MG63 (cell line): ENCODE measurements around the gene AFF3. TPM values are rescaled to one million over a fixed set of nuclear protein-coding genes. Genes with fewer than 3 reads are reported as not detected.
"Not testable (repeated sequence)": the region's sequence is repeated elsewhere in the genome, so short reads cannot be mapped to it uniquely, and the experiment has no call there.

Experiments
- DNase-seq: peaks from one replicate; pipeline ENCODE4 v3.0.0-alpha.2; 2020
- H3K27me3 ChIP-seq: fragments of 250-450 bp; sonication (Bioruptor Pico); 2 replicates; pipeline ENCODE4 v1.5.1; 2020; ENCODE audit warnings: mild to moderate bottlenecking, moderate library complexity
- H3K36me3 ChIP-seq: fragments of 250-450 bp; sonication (Bioruptor Pico); 2 replicates; pipeline ENCODE4 v1.5.1; 2020; ENCODE audit warnings: mild to moderate bottlenecking, moderate library complexity
- H3K4me3 ChIP-seq: fragments of 250-450 bp; sonication (Bioruptor Pico); 2 replicates; pipeline ENCODE4 v1.5.1; 2020; ENCODE audit warnings: mild to moderate bottlenecking, moderate library complexity
- H3K9me3 ChIP-seq: fragments of 250-450 bp; sonication (Bioruptor Pico); 2 replicates; pipeline ENCODE4 v1.5.1; 2020; ENCODE audit warnings: mild to moderate bottlenecking, moderate library complexity
- total RNA-seq: library from RNA; depleted of rRNA; stranded (reverse); fragments of >200 nt; shearing (Covaris generic); gene quantifications from 2 replicates; pipeline ENCODE4 v1.2.3, GENCODE V29; 2014; ENCODE audit warnings: low replicate concordance

AFF3 gene
- total RNA-seq, 1 experiment from 2014 or later = 6.1 TPM

- no peaks in the 10 kb centered on the region for H3K36me3 ChIP-seq
- H3K4me3 ChIP-seq = no peak overlapping the region
- no peaks in the 10 kb centered on the region for H3K9me3 ChIP-seq
- DNase-seq = peak; percentile 10
- no peaks in the 10 kb centered on the region for H3K27me3 ChIP-seq
Measured at GRCh38 chr2:100126201-100126600, 16.2 kb downstream of the AFF3 start.

- H3K36me3 ChIP-seq = no peaks in the 10 kb centered on the region
- DNase-seq = no peak
- no peaks in the 10 kb centered on the region for H3K9me3 ChIP-seq
- H3K4me3 ChIP-seq = no peak overlapping the region
- no peaks in the 10 kb centered on the region for H3K27me3 ChIP-seq
Measured at GRCh38 chr2:100125626-100126025, 16.8 kb downstream of the AFF3 start.

GRCh38 chr2:100124761-100125160, 17.6 kb downstream of the AFF3 start:
- no peak for DNase-seq
- Histone ChIP-seq H3K9me3 (no peaks in the 10 kb centered on the region), H3K27me3 (no peaks in the 10 kb centered on the region), H3K4me3 (no peak overlapping the region), H3K36me3 (no peaks in the 10 kb centered on the region)

- no peak overlapping the region for H3K4me3 ChIP-seq
- no peaks in the 10 kb centered on the region for H3K36me3 ChIP-seq
- no peaks in the 10 kb centered on the region; the same call in 1 of the 2 replicates for H3K9me3 ChIP-seq
- H3K27me3 ChIP-seq = no peaks in the 10 kb centered on the region
- no peak for DNase-seq
Measured at GRCh38 chr2:100121124-100121718, 21.2 kb downstream of the AFF3 start.

- H3K4me3 ChIP-seq = no peak overlapping the region
- no peaks in the 10 kb centered on the region for H3K36me3 ChIP-seq
- no peaks in the 10 kb centered on the region for H3K27me3 ChIP-seq
- no peak for DNase-seq
- no peaks in the 10 kb centered on the region; the same call in 1 of the 2 replicates for H3K9me3 ChIP-seq
Measured at GRCh38 chr2:100119235-100119634, 23.2 kb downstream of the AFF3 start.

GRCh38 chr2:100113990-100114433, 28.4 kb downstream of the AFF3 start:
- no peaks in the 10 kb centered on the region; the same call in 1 of the 2 replicates for H3K9me3 ChIP-seq
- H3K4me3 ChIP-seq = no peak overlapping the region
- H3K36me3 ChIP-seq = no peaks in the 10 kb centered on the region
- no peak for DNase-seq
- H3K27me3 ChIP-seq = no peaks in the 10 kb centered on the region

GRCh38 chr2:100110614-100111000, 31.8 kb downstream of the AFF3 start:
- no peak overlapping the region for H3K4me3 ChIP-seq

GRCh38 chr2:100109986-100110613, 32.3 kb downstream of the AFF3 start:
- DNase-seq = no peak
- no peaks in the 10 kb centered on the region for H3K36me3 ChIP-seq
- H3K4me3 ChIP-seq = no peak overlapping the region
- no peaks in the 10 kb centered on the region for H3K27me3 ChIP-seq
- no peaks in the 10 kb centered on the region for H3K9me3 ChIP-seq

More at GRCh38 chr2:100110614-100111000, 31.8 kb downstream of the AFF3 start:
- DNase-seq = no peak
- Histone ChIP-seq H3K27me3 (no peaks in the 10 kb centered on the region), H3K9me3 (no peaks in the 10 kb centered on the region), H3K36me3 (no peaks in the 10 kb centered on the region)

- not testable (repeated sequence) for H3K9me3 ChIP-seq, H3K4me3 ChIP-seq, DNase-seq, H3K36me3 ChIP-seq, H3K27me3 ChIP-seq
Measured at GRCh38 chr2:100108648-100109020, 33.8 kb downstream of the AFF3 start.

GRCh38 chr2:100107906-100108647, 34.3 kb downstream of the AFF3 start:
- DNase-seq = no peak
- H3K36me3 ChIP-seq = no peaks in the 10 kb centered on the region
- no peaks in the 10 kb centered on the region for H3K9me3 ChIP-seq
- no peaks in the 10 kb centered on the region for H3K27me3 ChIP-seq
- no peak overlapping the region for H3K4me3 ChIP-seq

GRCh38 chr2:100107440-100107839, 35.0 kb downstream of the AFF3 start:
- Histone ChIP-seq H3K36me3 (no peaks in the 10 kb centered on the region), H3K4me3 (no peak overlapping the region), H3K27me3 (no peaks in the 10 kb centered on the region), H3K9me3 (no peaks in the 10 kb centered on the region)
- DNase-seq = no peak

GRCh38 chr2:100106460-100106859, 35.9 kb downstream of the AFF3 start:
- DNase-seq = no peak
- Histone ChIP-seq H3K36me3 (no peaks in the 10 kb centered on the region), H3K27me3 (no peaks in the 10 kb centered on the region), H3K4me3 (no peak overlapping the region), H3K9me3 (no peaks in the 10 kb centered on the region)

- peak overlapping the region; percentile 52 for H3K4me3 ChIP-seq
- H3K36me3 ChIP-seq = no peaks in the 10 kb centered on the region
- no peaks in the 10 kb centered on the region for H3K9me3 ChIP-seq
- no peak for DNase-seq
- no peaks in the 10 kb centered on the region for H3K27me3 ChIP-seq
Measured at GRCh38 chr2:100105678-100106054, 36.7 kb downstream of the AFF3 start.

- H3K36me3 ChIP-seq = no peaks in the 10 kb centered on the region
- H3K27me3 ChIP-seq = no peaks in the 10 kb centered on the region
- peak; percentile 51 for DNase-seq
- peak overlapping the region; percentile 52 for H3K4me3 ChIP-seq
- H3K9me3 ChIP-seq = no peaks in the 10 kb centered on the region
Measured at GRCh38 chr2:100104718-100105677, 37.4 kb downstream of the AFF3 start.

GRCh38 chr2:100104265-100104664, 38.1 kb downstream of the AFF3 start:
- not testable (repeated sequence) for DNase-seq, H3K36me3 ChIP-seq, H3K27me3 ChIP-seq, H3K9me3 ChIP-seq, H3K4me3 ChIP-seq

- H3K36me3 ChIP-seq, H3K4me3 ChIP-seq, DNase-seq, H3K9me3 ChIP-seq, H3K27me3 ChIP-seq: not testable (repeated sequence)
Measured at GRCh38 chr2:100103527-100104252, 38.7 kb downstream of the AFF3 start.
